WTC11 (cell line): ENCODE measurements around the gene GPR183.

Source experiments
- ESRRA ChIP-seq: sonication (generic); formaldehyde crosslinking; IDR thresholded peaks from 2 replicates; pipeline ENCODE4 v1.8.1; 2022; ENCODE audit warnings: mild to moderate bottlenecking, missing genetic modification reagents, borderline replicate concordance
- FOXK1 ChIP-seq: sonication (generic); formaldehyde crosslinking; IDR thresholded peaks from 2 replicates; pipeline ENCODE4 v1.8.0; 2022; ENCODE audit warnings: mild to moderate bottlenecking, moderate library complexity, missing genetic modification reagents
- GABPB1 ChIP-seq: sonication (generic); formaldehyde crosslinking; IDR thresholded peaks from 2 replicates; pipeline ENCODE4 v1.8.1; 2023; ENCODE audit warnings: mild to moderate bottlenecking, missing genetic modification reagents
- NFE2L1 ChIP-seq: sonication (generic); formaldehyde crosslinking; IDR thresholded peaks from 2 replicates; pipeline ENCODE4 v1.8.1; 2023; ENCODE audit warnings: missing genetic modification reagents
- TF ChIP-seq, protein P1 (sequence below): sonication (generic); formaldehyde crosslinking; IDR thresholded peaks from 2 replicates; pipeline ENCODE4 v1.8.0; 2022; ENCODE audit warnings: mild to moderate bottlenecking, missing genetic modification reagents
- TF ChIP-seq, protein P2 (sequence below): fragments of 200-600 bp; IDR thresholded peaks from 2 replicates; pipeline ENCODE4 v1.8.0; 2022; ENCODE audit warnings: antibody characterized with exemption
- TF ChIP-seq, protein P3 (sequence below): sonication (generic); formaldehyde crosslinking; IDR thresholded peaks from 2 replicates; pipeline ENCODE4 v1.8.1; 2023; ENCODE audit warnings: mild to moderate bottlenecking, missing genetic modification reagents

DNA sequence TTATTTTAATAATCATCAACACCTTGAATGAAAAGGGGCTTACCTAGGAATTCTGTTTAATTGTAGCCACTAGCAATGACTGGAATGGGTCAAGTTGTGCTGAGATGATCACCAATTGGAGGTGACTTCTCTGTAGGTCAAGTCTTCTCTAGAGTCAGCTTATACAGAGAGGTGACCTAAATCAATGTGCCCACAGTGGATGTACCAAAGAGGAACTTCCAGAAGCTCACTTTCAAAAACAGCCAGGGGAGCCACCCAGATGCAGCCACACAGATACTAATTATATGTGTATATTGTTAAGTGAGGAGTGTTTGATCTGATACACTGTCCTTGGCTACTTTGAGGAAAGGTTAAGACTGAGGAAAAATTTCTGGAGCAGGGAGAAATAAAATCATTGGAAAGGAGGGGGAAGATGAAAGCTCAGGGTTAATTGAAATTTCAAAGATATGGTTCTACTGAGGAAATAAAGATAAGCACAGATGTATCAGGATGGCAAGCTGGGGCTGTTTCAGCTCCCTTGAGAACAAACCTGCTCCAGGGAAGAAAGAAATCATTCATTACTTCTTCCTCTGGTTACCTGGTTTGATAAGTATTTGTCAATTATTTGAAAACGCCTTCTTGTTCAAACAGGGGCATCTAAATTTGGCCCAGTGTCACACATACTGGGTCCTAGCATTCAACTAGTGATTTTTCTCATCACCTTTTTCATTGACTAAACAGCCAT, 5.1 kb downstream of the GPR183 start:
- TF ChIP-seq NFE2L1 (CRISPR knock-in tag) (no peak), ESRRA (CRISPR knock-in tag) (no peak), GABPB1 (CRISPR knock-in tag) (no peak), FOXK1 (CRISPR knock-in tag) (no peak)
- TF ChIP-seq, protein P1, sequence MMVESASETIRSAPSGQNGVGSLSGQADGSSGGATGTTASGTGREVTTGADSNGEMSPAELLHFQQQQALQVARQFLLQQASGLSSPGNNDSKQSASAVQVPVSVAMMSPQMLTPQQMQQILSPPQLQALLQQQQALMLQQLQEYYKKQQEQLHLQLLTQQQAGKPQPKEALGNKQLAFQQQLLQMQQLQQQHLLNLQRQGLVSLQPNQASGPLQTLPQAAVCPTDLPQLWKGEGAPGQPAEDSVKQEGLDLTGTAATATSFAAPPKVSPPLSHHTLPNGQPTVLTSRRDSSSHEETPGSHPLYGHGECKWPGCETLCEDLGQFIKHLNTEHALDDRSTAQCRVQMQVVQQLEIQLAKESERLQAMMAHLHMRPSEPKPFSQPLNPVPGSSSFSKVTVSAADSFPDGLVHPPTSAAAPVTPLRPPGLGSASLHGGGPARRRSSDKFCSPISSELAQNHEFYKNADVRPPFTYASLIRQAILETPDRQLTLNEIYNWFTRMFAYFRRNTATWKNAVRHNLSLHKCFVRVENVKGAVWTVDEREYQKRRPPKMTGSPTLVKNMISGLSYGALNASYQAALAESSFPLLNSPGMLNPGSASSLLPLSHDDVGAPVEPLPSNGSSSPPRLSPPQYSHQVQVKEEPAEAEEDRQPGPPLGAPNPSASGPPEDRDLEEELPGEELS (CRISPR knock-in tag), result no peak
- TF ChIP-seq, protein P2, sequence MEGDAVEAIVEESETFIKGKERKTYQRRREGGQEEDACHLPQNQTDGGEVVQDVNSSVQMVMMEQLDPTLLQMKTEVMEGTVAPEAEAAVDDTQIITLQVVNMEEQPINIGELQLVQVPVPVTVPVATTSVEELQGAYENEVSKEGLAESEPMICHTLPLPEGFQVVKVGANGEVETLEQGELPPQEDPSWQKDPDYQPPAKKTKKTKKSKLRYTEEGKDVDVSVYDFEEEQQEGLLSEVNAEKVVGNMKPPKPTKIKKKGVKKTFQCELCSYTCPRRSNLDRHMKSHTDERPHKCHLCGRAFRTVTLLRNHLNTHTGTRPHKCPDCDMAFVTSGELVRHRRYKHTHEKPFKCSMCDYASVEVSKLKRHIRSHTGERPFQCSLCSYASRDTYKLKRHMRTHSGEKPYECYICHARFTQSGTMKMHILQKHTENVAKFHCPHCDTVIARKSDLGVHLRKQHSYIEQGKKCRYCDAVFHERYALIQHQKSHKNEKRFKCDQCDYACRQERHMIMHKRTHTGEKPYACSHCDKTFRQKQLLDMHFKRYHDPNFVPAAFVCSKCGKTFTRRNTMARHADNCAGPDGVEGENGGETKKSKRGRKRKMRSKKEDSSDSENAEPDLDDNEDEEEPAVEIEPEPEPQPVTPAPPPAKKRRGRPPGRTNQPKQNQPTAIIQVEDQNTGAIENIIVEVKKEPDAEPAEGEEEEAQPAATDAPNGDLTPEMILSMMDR, result no peak
- TF ChIP-seq, protein P3, sequence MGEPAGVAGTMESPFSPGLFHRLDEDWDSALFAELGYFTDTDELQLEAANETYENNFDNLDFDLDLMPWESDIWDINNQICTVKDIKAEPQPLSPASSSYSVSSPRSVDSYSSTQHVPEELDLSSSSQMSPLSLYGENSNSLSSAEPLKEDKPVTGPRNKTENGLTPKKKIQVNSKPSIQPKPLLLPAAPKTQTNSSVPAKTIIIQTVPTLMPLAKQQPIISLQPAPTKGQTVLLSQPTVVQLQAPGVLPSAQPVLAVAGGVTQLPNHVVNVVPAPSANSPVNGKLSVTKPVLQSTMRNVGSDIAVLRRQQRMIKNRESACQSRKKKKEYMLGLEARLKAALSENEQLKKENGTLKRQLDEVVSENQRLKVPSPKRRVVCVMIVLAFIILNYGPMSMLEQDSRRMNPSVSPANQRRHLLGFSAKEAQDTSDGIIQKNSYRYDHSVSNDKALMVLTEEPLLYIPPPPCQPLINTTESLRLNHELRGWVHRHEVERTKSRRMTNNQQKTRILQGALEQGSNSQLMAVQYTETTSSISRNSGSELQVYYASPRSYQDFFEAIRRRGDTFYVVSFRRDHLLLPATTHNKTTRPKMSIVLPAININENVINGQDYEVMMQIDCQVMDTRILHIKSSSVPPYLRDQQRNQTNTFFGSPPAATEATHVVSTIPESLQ (CRISPR knock-in tag), result no peak
